Ectodermal cell (in vitro differentiated cells): ENCODE data around the gene LRWD1. TPM values are rescaled to one million over a fixed set of nuclear protein-coding genes. Genes with fewer than 3 reads are reported as not detected.

Source experiments
- H3K27ac ChIP-seq: 2 replicates; pipeline ENCODE4 v1.7.0; 2013; ENCODE audit warnings: mild to moderate bottlenecking, low read depth, low read length; ENCODE audit not compliant: insufficient read depth, poor library complexity, severe bottlenecking
- H3K27me3 ChIP-seq: 2 replicates; pipeline ENCODE4 v1.7.0; 2013; ENCODE audit warnings: mild to moderate bottlenecking, low read length; ENCODE audit not compliant: insufficient read depth, control insufficient read depth, poor library complexity, severe bottlenecking
- H3K36me3 ChIP-seq: one replicate; pipeline ENCODE4 v1.7.0; 2013; ENCODE audit warnings: low read length; ENCODE audit not compliant: control insufficient read depth, insufficient read depth
- H3K4me1 ChIP-seq: one replicate; pipeline ENCODE4 v1.7.0; 2013; ENCODE audit warnings: low read length; ENCODE audit not compliant: control insufficient read depth, insufficient read depth
- H3K4me3 ChIP-seq: 2 replicates; pipeline ENCODE4 v1.7.0; 2013; ENCODE audit warnings: low read depth, low read length, control low read depth; ENCODE audit not compliant: insufficient read depth
- H3K9me3 ChIP-seq: 2 replicates; pipeline ENCODE4 v1.7.0; 2013; ENCODE audit warnings: mild to moderate bottlenecking, low read length, moderate library complexity; ENCODE audit not compliant: control insufficient read depth
- WGBS, 2 experiments: methylation state at CpG; one replicate each; pipeline ENCODE4 v1.1.7; 2013; ENCODE audit warnings: missing lambda C conversion rate in 2 of 2; 5-methylcytosine and 5-hydroxymethylcytosine counted together
- polyA plus RNA-seq, 4 experiments: library from polyadenylated mRNA; stranded (reverse); fragments of 50-300 nt; gene quantifications; one replicate each; pipeline ENCODE4 v1.2.3, GENCODE V29; 2013

The LRWD1 gene
- 29.2 TPM for polyA plus RNA-seq (2013, experiment 1 of 4)
- 27.0 TPM for polyA plus RNA-seq (2013, experiment 2 of 4)
- 20.1 TPM for polyA plus RNA-seq (2013, experiment 3 of 4)
- polyA plus RNA-seq (2013, experiment 4 of 4) = 21.1 TPM

DNA sequence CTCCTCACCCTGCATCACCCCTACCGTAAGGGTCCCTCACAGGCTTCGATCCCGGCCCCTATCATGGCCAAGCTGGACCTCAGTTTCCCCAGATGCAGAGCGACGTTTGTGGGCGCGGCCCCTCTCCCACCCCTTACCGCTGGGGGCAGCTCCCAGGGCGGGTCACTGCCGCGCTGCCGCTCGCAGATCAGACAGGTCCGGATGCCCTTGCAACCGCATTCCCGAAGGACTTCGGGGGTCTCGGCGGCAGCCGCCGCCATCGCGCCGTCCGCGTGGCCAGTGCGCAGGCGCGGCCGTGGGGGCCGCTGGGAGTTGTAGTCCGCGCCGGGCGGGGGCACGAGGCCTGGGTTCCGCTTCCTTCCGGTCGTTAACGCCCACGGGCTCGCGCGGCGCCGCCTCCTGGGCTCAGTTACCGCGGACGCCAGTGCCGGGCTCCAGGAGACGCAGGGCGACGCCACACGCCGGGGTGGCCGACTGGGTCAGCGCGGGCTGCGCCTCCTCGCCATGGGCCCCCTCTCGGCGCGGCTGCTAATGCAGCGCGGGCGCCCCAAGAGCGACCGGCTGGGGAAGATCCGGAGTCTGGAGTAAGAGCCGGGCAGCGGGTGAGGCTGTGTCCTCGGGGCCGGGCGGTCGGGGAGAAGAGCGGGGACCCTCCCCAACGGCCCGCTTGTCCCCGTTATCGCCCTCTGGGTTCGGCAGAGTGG, at the start of gene LRWD1, which contains the start of gene ALKBH4:
LRWD1 (plus strand) TSS at position 408 of the 704 bp plus-strand sequence; CDS start at position 505, 97 bp downstream.
ALKBH4 (minus strand) TSS at position 287 of the 704 bp plus-strand sequence; CDS start at position 260, 27 bp downstream.
- H3K9me3 ChIP-seq = no peaks in the 10 kb centered on the region
- peak within 1 kb of the TSS; percentile 50 for H3K27ac ChIP-seq
- 0% methylated on average over 81 of the region's 81 CpGs for WGBS, 2 experiments
- H3K4me3 ChIP-seq = peak within 1 kb of the TSS; percentile 91
- peaks cover 4% of the 10 kb centered on the region for H3K36me3 ChIP-seq
- peaks cover 16% of the 10 kb centered on the region for H3K4me1 ChIP-seq
- H3K27me3 ChIP-seq = no peaks in the 10 kb centered on the region

DNA sequence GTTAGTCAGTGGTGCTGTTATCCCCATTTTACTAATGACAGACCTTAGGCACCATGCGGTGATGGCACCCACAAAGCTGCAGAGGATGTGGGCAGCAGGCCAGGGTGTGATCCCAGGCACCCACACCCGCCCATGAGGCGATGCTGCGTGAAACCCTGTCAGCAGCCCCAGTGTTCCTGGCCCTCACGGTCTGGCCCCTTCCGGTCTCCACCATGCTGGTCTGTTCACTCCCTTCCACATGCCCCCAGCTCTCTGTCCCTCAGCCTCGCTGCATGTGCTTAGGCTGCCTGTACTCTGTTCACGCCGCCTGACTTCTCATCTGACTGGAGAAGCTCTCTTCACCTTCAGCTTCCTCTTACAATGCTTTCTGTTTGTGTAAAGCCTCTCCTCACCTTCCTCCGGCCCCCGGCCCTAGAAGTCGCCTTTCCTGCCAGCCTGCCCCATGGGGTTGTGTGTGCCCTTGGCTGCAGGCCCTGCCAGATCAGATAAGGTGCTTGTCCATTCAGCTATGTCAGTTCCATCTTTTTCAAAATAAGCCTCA, 49.0 kb upstream of the LRWD1 start:
- no peaks in the 10 kb centered on the region for H3K9me3 ChIP-seq
- peaks cover 29% of the 10 kb centered on the region for H3K36me3 ChIP-seq
- no peaks in the 10 kb centered on the region for H3K4me1 ChIP-seq
- 96% methylated on average over 12 of the region's 12 CpGs for WGBS, 2 experiments
- H3K27ac ChIP-seq = no peak overlapping the region
- no peaks in the 10 kb centered on the region for H3K27me3 ChIP-seq
- no peak overlapping the region for H3K4me3 ChIP-seq

DNA sequence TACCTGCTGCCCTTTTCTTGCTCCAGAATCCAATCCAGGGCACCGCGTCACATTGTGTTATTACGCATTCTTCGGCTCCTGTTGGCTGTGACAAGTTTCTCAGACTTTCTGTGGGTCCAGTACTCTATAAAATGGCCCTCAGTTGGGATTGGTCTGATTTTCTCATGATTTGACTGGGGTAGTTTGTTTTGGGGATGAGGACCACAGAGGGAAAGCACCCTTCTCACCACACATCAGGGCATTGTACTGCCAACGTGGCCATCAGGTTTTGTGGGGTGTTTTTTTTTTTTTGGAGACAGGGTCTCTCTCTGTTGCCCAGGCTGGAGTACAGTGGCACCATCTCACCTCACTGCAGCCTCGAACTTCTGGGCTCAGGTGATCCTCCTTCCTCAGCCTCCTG, 48.4 kb upstream of the LRWD1 start:
- WGBS, 2 experiments = 94 to 95% methylated on average over 6 of the region's 6 CpGs
- Histone ChIP-seq H3K27ac (no peak overlapping the region), H3K4me1 (no peaks in the 10 kb centered on the region), H3K27me3 (no peaks in the 10 kb centered on the region), H3K36me3 (peaks cover 23% of the 10 kb centered on the region), H3K4me3 (no peak overlapping the region), H3K9me3 (no peaks in the 10 kb centered on the region)

DNA sequence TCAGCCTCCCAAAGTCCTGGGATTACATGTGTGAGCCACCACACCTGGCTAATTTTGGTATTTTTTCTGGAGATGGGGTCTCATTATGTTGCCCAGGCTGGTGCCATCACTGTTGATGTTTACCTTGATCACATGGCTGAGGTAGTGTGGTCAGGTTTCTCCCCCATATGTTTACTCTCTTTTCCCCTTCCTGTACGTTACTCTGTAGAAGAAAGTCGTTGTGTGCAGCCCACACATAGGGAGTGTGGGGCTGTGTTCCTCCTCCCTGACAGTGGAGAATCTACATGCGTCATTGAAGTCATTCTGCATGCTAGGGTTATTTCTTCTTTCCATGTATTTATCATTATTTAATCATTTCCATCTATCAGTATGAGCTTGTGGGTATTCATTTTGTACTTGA, 47.7 kb upstream of the LRWD1 start:
- Histone ChIP-seq H3K9me3 (no peaks in the 10 kb centered on the region), H3K27me3 (no peaks in the 10 kb centered on the region), H3K27ac (no peak overlapping the region), H3K36me3 (peaks cover 20% of the 10 kb centered on the region), H3K4me1 (no peaks in the 10 kb centered on the region), H3K4me3 (no peak overlapping the region)
- WGBS, 2 experiments = 94 to 97% methylated on average over 3 of the region's 3 CpGs

DNA sequence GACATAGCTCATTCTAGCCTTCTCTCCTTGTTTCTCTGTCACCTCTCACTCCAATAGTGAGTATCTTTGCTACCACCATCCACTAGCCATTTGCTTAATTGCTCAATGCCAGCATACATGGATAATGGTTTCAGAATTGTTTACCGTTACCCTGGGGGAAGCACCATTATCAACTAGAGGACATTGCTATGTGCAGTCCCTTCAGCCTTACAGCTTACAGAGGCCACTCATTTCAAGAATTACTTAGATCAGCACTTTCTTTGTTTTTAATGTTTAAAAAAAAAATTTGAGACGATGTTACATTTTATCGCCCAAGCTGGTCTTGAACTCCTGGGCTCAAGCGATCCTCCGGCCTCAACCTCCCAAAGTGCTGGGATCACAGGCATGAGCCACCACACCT, 46.2 kb upstream of the LRWD1 start:
- peaks cover 8% of the 10 kb centered on the region for H3K36me3 ChIP-seq
- peaks cover 3% of the 10 kb centered on the region for H3K4me1 ChIP-seq
- no peak overlapping the region for H3K27ac ChIP-seq
- H3K9me3 ChIP-seq = no peaks in the 10 kb centered on the region
- H3K4me3 ChIP-seq = no peak overlapping the region
- H3K27me3 ChIP-seq = no peaks in the 10 kb centered on the region
- WGBS, 2 experiments = 94 to 98% methylated on average over 5 of the region's 5 CpGs

DNA sequence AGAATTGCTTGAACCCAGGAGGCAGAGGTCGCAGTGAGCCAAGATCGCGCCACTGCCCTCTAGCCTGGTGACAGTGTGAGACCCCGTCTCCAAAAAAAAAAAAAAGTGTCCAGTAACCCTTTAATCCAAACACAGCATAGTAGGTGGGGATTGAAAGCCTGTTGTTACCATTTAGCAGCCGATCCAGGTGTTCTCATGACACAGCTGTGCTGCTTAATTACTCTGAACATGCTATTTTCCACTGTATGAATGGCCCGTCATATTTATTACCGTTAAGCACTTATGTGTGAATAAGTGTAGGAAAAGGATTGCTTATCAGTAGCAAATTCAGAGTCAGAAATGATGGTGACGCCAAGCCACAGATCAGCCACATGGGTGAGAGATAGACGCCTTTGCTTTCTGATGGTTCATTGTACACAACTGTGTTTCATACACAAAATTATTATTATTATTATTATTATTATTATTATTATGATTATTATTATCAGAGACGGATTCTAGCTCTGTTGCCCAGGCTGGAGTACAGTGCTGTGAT, 43.0 kb upstream of the LRWD1 start:
- Histone ChIP-seq H3K9me3 (no peaks in the 10 kb centered on the region), H3K36me3 (peaks cover 21% of the 10 kb centered on the region), H3K4me3 (no peak overlapping the region), H3K27ac (no peak overlapping the region), H3K27me3 (no peaks in the 10 kb centered on the region), H3K4me1 (peaks cover 10% of the 10 kb centered on the region)
- WGBS, 2 experiments = 93 to 94% methylated on average over 9 to 10 of the region's 10 CpGs

DNA sequence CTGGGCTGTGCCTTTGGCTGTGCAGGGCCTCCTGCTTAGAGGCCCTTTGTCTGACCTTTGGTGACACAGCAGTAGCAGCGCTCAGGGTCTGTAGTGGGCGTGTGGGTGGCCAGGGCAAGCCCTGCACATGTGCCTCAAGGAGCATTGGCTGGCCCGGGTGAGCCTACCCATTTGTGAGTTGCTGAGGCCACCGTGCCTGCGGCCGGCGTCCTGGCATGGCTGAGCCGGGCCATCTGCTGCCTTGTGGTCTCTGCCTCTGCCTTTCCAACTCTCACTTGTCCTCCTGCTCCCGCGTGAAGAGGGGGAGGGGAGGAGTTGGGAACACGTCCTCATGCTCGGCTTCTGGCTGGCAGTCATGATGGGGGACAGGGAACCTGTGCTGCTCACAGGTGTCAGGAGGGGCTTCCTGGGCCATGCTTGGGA, 40.6 kb upstream of the LRWD1 start:
- 71 to 75% methylated on average over 12 of the region's 12 CpGs for WGBS, 2 experiments
- Histone ChIP-seq H3K27ac (no peak overlapping the region), H3K4me1 (peaks cover 10% of the 10 kb centered on the region), H3K9me3 (no peaks in the 10 kb centered on the region), H3K27me3 (no peaks in the 10 kb centered on the region), H3K4me3 (no peak overlapping the region), H3K36me3 (peaks cover 17% of the 10 kb centered on the region)

DNA sequence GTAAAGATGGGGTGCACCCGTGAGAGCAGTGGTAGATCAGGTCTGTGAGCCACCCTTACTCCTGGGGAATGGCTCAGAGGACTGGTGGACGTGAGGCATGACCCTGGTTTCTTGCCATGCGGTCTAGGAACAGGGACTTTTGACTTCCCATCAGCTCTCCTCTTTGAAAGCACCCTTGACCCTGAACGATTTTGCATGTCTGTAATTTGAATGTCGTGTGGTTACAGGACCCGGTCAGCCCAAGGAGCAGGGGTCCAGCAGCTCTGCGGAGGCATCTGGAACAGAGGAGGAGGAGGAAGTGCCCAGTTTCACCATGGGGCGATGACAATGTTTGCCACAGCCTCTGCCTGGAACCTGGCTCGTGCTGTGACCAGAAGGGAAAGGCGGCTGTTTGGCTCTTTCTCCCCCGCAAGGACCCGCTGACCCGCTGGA, 40.0 kb upstream of the LRWD1 start:
- Histone ChIP-seq H3K27me3 (no peaks in the 10 kb centered on the region), H3K4me1 (peaks cover 10% of the 10 kb centered on the region), H3K9me3 (no peaks in the 10 kb centered on the region), H3K36me3 (peaks cover 17% of the 10 kb centered on the region), H3K4me3 (no peak overlapping the region), H3K27ac (no peak overlapping the region)
- 89 to 92% methylated on average over 13 of the region's 13 CpGs for WGBS, 2 experiments

DNA sequence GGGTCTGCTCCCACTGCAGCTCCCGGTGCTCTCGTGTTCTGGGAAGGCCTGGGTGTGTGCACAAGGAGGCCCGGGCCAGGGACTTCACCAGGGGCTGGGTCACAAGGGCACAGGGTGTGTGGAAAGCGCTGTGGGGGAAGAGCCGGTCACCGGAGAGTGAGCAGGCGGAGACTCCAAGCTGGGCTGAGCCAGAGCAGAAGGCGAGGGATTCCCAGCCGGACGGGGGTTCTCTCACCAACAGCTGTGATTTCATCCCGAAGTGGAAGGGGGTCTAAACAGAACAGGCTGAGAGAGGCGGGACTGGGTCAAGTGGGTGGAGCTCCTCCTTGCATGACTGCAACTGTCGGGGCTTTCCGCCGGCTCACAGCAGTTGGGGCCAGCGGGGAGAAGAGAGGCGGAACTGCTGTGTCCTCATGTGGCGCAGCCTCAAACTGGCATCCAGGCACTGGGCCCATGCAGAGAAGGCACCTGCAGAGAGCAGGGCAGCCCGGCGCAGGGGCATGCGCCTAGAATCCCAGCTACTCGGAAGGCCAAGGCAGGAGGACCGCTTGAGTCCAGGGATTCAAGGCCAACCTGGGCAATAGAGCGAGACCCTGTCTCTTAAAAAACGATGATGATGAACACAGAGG, 39.0 kb upstream of the LRWD1 start:
- 82 to 86% methylated on average over 25 of the region's 25 CpGs for WGBS, 2 experiments
- Histone ChIP-seq H3K27me3 (no peaks in the 10 kb centered on the region), H3K4me3 (no peak overlapping the region), H3K4me1 (peaks cover 10% of the 10 kb centered on the region), H3K27ac (peak overlapping the region; percentile 26), H3K9me3 (no peaks in the 10 kb centered on the region), H3K36me3 (peaks cover 17% of the 10 kb centered on the region)
